GM23338 (cell line): ENCODE results near the gene CIB1. TPM values are rescaled to one million over a fixed set of nuclear protein-coding genes. Genes with fewer than 3 reads are reported as not detected.

Experiments used
- ATAC-seq: fragments of 200-7000 bp; cut with Tn5 transposase; 3 replicates; pipeline ENCODE4 v1.9.1; 2020
- DNase-seq: peaks from one replicate; pipeline ENCODE4 v3.0.0-alpha.2; 2015; ENCODE audit warnings: low spot score
- H2AFZ ChIP-seq: fragments of 200-600 bp; sonication (generic); 2 replicates; pipeline ENCODE4 v1.8.0; 2016; ENCODE audit warnings: antibody characterized with exemption, mild to moderate bottlenecking, moderate library complexity
- H3F3A ChIP-seq: fragments of 200-600 bp; sonication (generic); replicated peaks from 2 replicates; pipeline ENCODE4 v1.8.0; 2017; ENCODE audit warnings: antibody characterized with exemption, mixed run types, low read depth
- H3K27ac ChIP-seq: fragments of 200-600 bp; sonication (generic); 2 replicates; pipeline ENCODE4 v1.6.1; 2016; ENCODE audit warnings: low read depth
- H3K27me3 ChIP-seq: fragments of 200-600 bp; sonication (generic); 2 replicates; pipeline ENCODE4 v1.8.0; 2016; ENCODE audit warnings: mild to moderate bottlenecking, mixed run types, moderate library complexity; ENCODE audit not compliant: insufficient read depth
- H3K36me3 ChIP-seq: fragments of 200-600 bp; sonication (generic); 2 replicates; pipeline ENCODE4 v1.8.0; 2016; ENCODE audit warnings: mild to moderate bottlenecking; ENCODE audit not compliant: insufficient read depth
- H3K4me1 ChIP-seq: fragments of 200-600 bp; sonication (generic); 2 replicates; pipeline ENCODE4 v1.8.0; 2016; ENCODE audit warnings: mild to moderate bottlenecking, moderate library complexity; ENCODE audit not compliant: insufficient read depth
- H3K4me2 ChIP-seq: fragments of 200-600 bp; sonication (generic); 2 replicates; pipeline ENCODE4 v1.7.1; 2017; ENCODE audit warnings: mixed run types
- H3K4me3 ChIP-seq: fragments of 200-600 bp; sonication (generic); 2 replicates; pipeline ENCODE4 v1.6.1; 2016; ENCODE audit warnings: mixed run types
- H3K79me2 ChIP-seq: fragments of 200-600 bp; sonication (generic); replicated peaks from 2 replicates; pipeline ENCODE4 v1.8.0; 2017; ENCODE audit warnings: mild to moderate bottlenecking; ENCODE audit not compliant: insufficient read depth
- H3K9me2 ChIP-seq: fragments of 200-600 bp; sonication (generic); 2 replicates; pipeline ENCODE4 v1.8.0; 2017; ENCODE audit not compliant: insufficient read depth
- H4K20me1 ChIP-seq: fragments of 200-600 bp; sonication (generic); replicated peaks from 2 replicates; pipeline ENCODE4 v1.8.0; 2017; ENCODE audit warnings: mild to moderate bottlenecking; ENCODE audit not compliant: insufficient read depth
- H3K27ac Mint-ChIP-seq: 2 replicates; pipeline ENCODE4 v1.8.0; 2020; ENCODE audit warnings: inconsistent platforms, mild to moderate bottlenecking, moderate library complexity, mixed read lengths
- H3K27me3 Mint-ChIP-seq: 3 replicates; pipeline ENCODE4 v1.8.0; 2022; ENCODE audit warnings: low read depth, mild to moderate bottlenecking, moderate library complexity, mixed read lengths, inconsistent platforms; ENCODE audit not compliant: insufficient read depth, poor library complexity
- H3K36me3 Mint-ChIP-seq: 3 replicates; pipeline ENCODE4 v1.8.0; 2021; ENCODE audit warnings: low read depth, mild to moderate bottlenecking, inconsistent platforms, moderate library complexity, mixed read lengths
- H3K4me1 Mint-ChIP-seq: 3 replicates; pipeline ENCODE4 v1.8.0; 2020; ENCODE audit warnings: mild to moderate bottlenecking, inconsistent platforms, mixed read lengths
- H3K4me3 Mint-ChIP-seq: 3 replicates; pipeline ENCODE4 v1.8.0; 2021; ENCODE audit warnings: moderate library complexity, mild to moderate bottlenecking, inconsistent platforms, mixed read lengths
- H3K9me3 Mint-ChIP-seq: 3 replicates; pipeline ENCODE4 v1.8.0; 2020; ENCODE audit warnings: moderate library complexity, mild to moderate bottlenecking, inconsistent platforms, mixed read lengths
- CREB1 ChIP-seq: fragments of 250-450 bp; sonication (Bioruptor Pico); IDR thresholded peaks from 2 replicates; pipeline ENCODE4 v1.5.0; 2020; ENCODE audit warnings: low read depth, mild to moderate bottlenecking, moderate library complexity
- CTCF ChIP-seq, 2 experiments: fragments of 200-600 bp in 1 of 2; sonication (generic) in 1 of 2; conservative IDR thresholded peaks; 2 replicates each; pipeline versions ENCODE4 v1.5.1 to v1.6.1; 2016 to 2017; ENCODE audit warnings: antibody characterized with exemption in 2 of 2, low read depth in 2 of 2, mild to moderate bottlenecking in 2 of 2, moderate library complexity in 1 of 2
- EZH2 ChIP-seq: fragments of 200-600 bp; sonication (generic); IDR thresholded peaks from one replicate; pipeline ENCODE4 v1.8.0; 2017; ENCODE audit warnings: antibody characterized with exemption, mild to moderate bottlenecking, low read depth; ENCODE audit not compliant: unreplicated experiment
- EZH2phosphoT487 ChIP-seq: fragments of 200-600 bp; sonication (generic); IDR thresholded peaks from one replicate; pipeline ENCODE4 v1.8.1; 2018; ENCODE audit warnings: antibody characterized with exemption; ENCODE audit not compliant: unreplicated experiment
- JUNB ChIP-seq: IDR thresholded peaks from one replicate; pipeline ENCODE4 v1.6.1; 2016; ENCODE audit warnings: antibody characterized with exemption; ENCODE audit not compliant: unreplicated experiment
- NANOG ChIP-seq: IDR thresholded peaks from 2 replicates; pipeline ENCODE4 v1.6.1; 2016; ENCODE audit warnings: antibody characterized with exemption, borderline replicate concordance
- POLR2AphosphoS5 ChIP-seq: IDR thresholded peaks from 2 replicates; pipeline ENCODE4 v1.6.1; 2016; ENCODE audit warnings: antibody characterized with exemption, low read depth
- STAT1 ChIP-seq: IDR thresholded peaks from one replicate; pipeline ENCODE4 v1.6.1; 2016; ENCODE audit warnings: antibody characterized with exemption; ENCODE audit not compliant: unreplicated experiment
- ZNF114 ChIP-seq: fragments of 250-450 bp; sonication (Bioruptor Pico); IDR thresholded peaks from 2 replicates; pipeline ENCODE4 v1.5.0; 2020; ENCODE audit warnings: mild to moderate bottlenecking, moderate library complexity
- ZNF331 ChIP-seq: fragments of 250-450 bp; sonication (Bioruptor Pico); IDR thresholded peaks from 2 replicates; pipeline ENCODE4 v1.5.0; 2020; ENCODE audit warnings: low read depth, mild to moderate bottlenecking, moderate library complexity
- ZNF462 ChIP-seq: fragments of 250-450 bp; sonication (Bioruptor Pico); IDR thresholded peaks from 2 replicates; pipeline ENCODE4 v1.5.0; 2020; ENCODE audit warnings: mild to moderate bottlenecking, moderate library complexity
- polyA plus RNA-seq: library from polyadenylated mRNA; unstranded; fragments of >200 nt; fragmentation: Nextera tagmentation; extraction: Ambion mirVana; gene quantifications from 2 replicates; pipeline ENCODE4 v1.2.1, GENCODE V29; 2016
- total RNA-seq: library from RNA; depleted of rRNA; stranded (reverse); fragments of >200 nt; shearing (Covaris generic); gene quantifications from 2 replicates; pipeline ENCODE4 v1.2.3, GENCODE V29; 2014
- TF ChIP-seq, protein P1 (sequence below): IDR thresholded peaks from 2 replicates; pipeline ENCODE4 v1.6.1; 2016; ENCODE audit warnings: antibody characterized with exemption
- TF ChIP-seq, protein P2 (sequence below): IDR thresholded peaks from one replicate; pipeline ENCODE4 v1.6.1; 2018; ENCODE audit warnings: antibody characterized with exemption; ENCODE audit not compliant: unreplicated experiment

Gene CIB1
- total and polyA plus RNA-seq, 2 experiments from 2014 or later, result 9.8 to 35.9 TPM

DNA sequence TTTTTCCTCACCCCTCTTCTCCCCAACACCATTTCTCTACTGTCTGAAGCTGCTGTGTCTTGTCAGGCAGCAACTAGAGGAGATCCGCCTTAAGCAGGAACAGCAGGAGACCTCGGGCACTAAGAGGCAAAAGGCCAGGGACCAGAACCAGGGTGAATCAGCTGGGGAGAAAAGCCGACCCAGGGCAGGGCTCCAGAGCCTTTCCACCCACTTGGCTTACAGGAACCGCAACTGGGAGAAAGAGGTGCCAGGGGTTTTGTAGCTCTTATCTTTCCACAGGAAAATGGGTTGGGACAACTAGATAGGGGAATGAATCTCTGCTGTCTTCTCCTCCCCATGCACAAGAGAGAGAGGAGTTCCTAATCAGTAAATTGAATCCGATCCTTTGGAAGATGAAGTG is 28.7 kb upstream of the CIB1 start:
- Histone ChIP-seq H3K4me1 (peaks cover 9% of the 10 kb centered on the region), H3K4me2 (no peak overlapping the region), H3K9me2 (no peaks in the 10 kb centered on the region), H2AFZ (no peak overlapping the region), H3K79me2 (peaks cover 20% of the 10 kb centered on the region), H3F3A (0 out of 2 replicates have a peak, but pooled peaks cover 7% of the 10 kb centered on the region), H4K20me1 (peaks cover 5% of the 10 kb centered on the region; the same call in 1 of the 2 replicates), H3K27ac (no peak overlapping the region), H3K27me3 (no peaks in the 10 kb centered on the region), H3K4me3 (no peak overlapping the region), H3K36me3 (no peaks in the 10 kb centered on the region)
- TF ChIP-seq ZNF331 (CRISPR knock-in tag) (no peak), STAT1 (no peak), EZH2 (no peak), POLR2AphosphoS5 (no peak), ZNF462 (CRISPR knock-in tag) (no peak), CREB1 (CRISPR knock-in tag) (no peak), CTCF (conservative IDR thresholded peaks at IDR 0.05; ENCODE audit: low read depth in 2 of 2) (no peak), EZH2phosphoT487 (no peak), NANOG (no peak), ZNF114 (no peak), JUNB (no peak)
- TF ChIP-seq, protein P1, sequence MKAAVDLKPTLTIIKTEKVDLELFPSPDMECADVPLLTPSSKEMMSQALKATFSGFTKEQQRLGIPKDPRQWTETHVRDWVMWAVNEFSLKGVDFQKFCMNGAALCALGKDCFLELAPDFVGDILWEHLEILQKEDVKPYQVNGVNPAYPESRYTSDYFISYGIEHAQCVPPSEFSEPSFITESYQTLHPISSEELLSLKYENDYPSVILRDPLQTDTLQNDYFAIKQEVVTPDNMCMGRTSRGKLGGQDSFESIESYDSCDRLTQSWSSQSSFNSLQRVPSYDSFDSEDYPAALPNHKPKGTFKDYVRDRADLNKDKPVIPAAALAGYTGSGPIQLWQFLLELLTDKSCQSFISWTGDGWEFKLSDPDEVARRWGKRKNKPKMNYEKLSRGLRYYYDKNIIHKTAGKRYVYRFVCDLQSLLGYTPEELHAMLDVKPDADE, result no peak
- TF ChIP-seq, protein P2, sequence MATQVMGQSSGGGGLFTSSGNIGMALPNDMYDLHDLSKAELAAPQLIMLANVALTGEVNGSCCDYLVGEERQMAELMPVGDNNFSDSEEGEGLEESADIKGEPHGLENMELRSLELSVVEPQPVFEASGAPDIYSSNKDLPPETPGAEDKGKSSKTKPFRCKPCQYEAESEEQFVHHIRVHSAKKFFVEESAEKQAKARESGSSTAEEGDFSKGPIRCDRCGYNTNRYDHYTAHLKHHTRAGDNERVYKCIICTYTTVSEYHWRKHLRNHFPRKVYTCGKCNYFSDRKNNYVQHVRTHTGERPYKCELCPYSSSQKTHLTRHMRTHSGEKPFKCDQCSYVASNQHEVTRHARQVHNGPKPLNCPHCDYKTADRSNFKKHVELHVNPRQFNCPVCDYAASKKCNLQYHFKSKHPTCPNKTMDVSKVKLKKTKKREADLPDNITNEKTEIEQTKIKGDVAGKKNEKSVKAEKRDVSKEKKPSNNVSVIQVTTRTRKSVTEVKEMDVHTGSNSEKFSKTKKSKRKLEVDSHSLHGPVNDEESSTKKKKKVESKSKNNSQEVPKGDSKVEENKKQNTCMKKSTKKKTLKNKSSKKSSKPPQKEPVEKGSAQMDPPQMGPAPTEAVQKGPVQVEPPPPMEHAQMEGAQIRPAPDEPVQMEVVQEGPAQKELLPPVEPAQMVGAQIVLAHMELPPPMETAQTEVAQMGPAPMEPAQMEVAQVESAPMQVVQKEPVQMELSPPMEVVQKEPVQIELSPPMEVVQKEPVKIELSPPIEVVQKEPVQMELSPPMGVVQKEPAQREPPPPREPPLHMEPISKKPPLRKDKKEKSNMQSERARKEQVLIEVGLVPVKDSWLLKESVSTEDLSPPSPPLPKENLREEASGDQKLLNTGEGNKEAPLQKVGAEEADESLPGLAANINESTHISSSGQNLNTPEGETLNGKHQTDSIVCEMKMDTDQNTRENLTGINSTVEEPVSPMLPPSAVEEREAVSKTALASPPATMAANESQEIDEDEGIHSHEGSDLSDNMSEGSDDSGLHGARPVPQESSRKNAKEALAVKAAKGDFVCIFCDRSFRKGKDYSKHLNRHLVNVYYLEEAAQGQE, result no peak
- no peak for DNase-seq
- no peak for ATAC-seq
- Mint-ChIP-seq H3K27ac (no peak overlapping the region), H3K4me3 (no peak overlapping the region), H3K36me3 (peaks cover 15% of the 10 kb centered on the region; the same call in 2 of the 3 replicates), H3K27me3 (peaks cover 11% of the 10 kb centered on the region), H3K9me3 (no peaks in the 10 kb centered on the region), H3K4me1 (peaks cover 11% of the 10 kb centered on the region; the same call in 2 of the 3 replicates)
